SK-N-MC (cell line): ENCODE measurements around the gene TP53I11.

Experiments
- DNase-seq: peaks from one replicate; pipeline ENCODE4 v3.0.0-alpha.2; 2011; ENCODE audit warnings: low read depth, low spot score
- H3K27ac ChIP-seq: fragments of 200-600 bp; sonication (generic); 2 replicates; pipeline ENCODE4 v1.5.1; 2016; ENCODE audit warnings: mixed run types
- H3K36me3 ChIP-seq: fragments of 200-600 bp; sonication (generic); 2 replicates; pipeline ENCODE4 v1.6.1; 2017; ENCODE audit warnings: antibody characterized with exemption, low read length, mixed read lengths; ENCODE audit not compliant: insufficient read depth
- H3K4me3 ChIP-seq: fragments of 200-600 bp; sonication (generic); 2 replicates; pipeline ENCODE4 v1.5.1; 2016
- H3K9ac ChIP-seq: fragments of 200-600 bp; sonication (generic); 2 replicates; pipeline ENCODE4 v1.8.0; 2017; ENCODE audit warnings: mixed run types, mixed read lengths; ENCODE audit not compliant: insufficient read length
- H3K9me3 ChIP-seq: fragments of 200-600 bp; sonication (generic); 2 replicates; pipeline ENCODE4 v1.6.1; 2017; ENCODE audit warnings: low read depth, mild to moderate bottlenecking, antibody characterized with exemption, low read length, moderate library complexity, mixed read lengths
- EZH2 ChIP-seq: fragments of 200-600 bp; sonication (generic); IDR thresholded peaks from one replicate; pipeline ENCODE4 v1.6.1; 2017; ENCODE audit warnings: antibody characterized with exemption
- FOXP2 ChIP-seq: optimal IDR thresholded peaks from 2 replicates; pipeline ENCODE3; 2011; ENCODE audit warnings: mild to moderate bottlenecking, moderate library complexity; ENCODE audit not compliant: insufficient read depth; ENCODE audit errors: extremely low read length, control extremely low read depth
- POLR2AphosphoS5 ChIP-seq: IDR thresholded peaks from 2 replicates; pipeline ENCODE4 v1.6.1; 2012; ENCODE audit warnings: mild to moderate bottlenecking, low read depth, low read length, borderline replicate concordance

The TP53I11 gene

GRCh38 chr11:44955015-44955738 lies 4.5 kb upstream of the TP53I11 start:
- H3K27ac ChIP-seq: no peak overlapping the region
- H3K36me3 ChIP-seq: no peaks in the 10 kb centered on the region
- no peak overlapping the region for H3K9ac ChIP-seq
- DNase-seq: no peak
- TF ChIP-seq POLR2AphosphoS5 (no peak), EZH2 (no peak)
- H3K4me3 ChIP-seq: no peak overlapping the region
- no peaks in the 10 kb centered on the region for H3K9me3 ChIP-seq

- no peak overlapping the region for H3K4me3 ChIP-seq
- no peak for DNase-seq
- H3K9me3 ChIP-seq: no peaks in the 10 kb centered on the region
- no peak overlapping the region for H3K27ac ChIP-seq
- TF ChIP-seq FOXP2 (no peak), EZH2 (no peak), POLR2AphosphoS5 (no peak)
- no peak overlapping the region for H3K9ac ChIP-seq
- H3K36me3 ChIP-seq: no peaks in the 10 kb centered on the region
Measured at GRCh38 chr11:44954051-44954906, 3.6 kb upstream of the TP53I11 start.

- DNase-seq: no peak
- H3K4me3 ChIP-seq: no peak overlapping the region
- no peaks in the 10 kb centered on the region for H3K36me3 ChIP-seq
- no peak for TF ChIP-seq EZH2
- no peak for TF ChIP-seq POLR2AphosphoS5
- no peak for TF ChIP-seq FOXP2
- no peaks in the 10 kb centered on the region for H3K9me3 ChIP-seq
- no peak overlapping the region for H3K9ac ChIP-seq
- H3K27ac ChIP-seq: no peak overlapping the region
Measured at GRCh38 chr11:44952500-44953260, 2.0 kb upstream of the TP53I11 start.

GRCh38 chr11:44952082-44952481 lies 1.4 kb upstream of the TP53I11 start:
- Histone ChIP-seq H3K9ac (no peak overlapping the region), H3K9me3 (no peaks in the 10 kb centered on the region), H3K27ac (no peak overlapping the region), H3K4me3 (no peak overlapping the region), H3K36me3 (no peaks in the 10 kb centered on the region)
- DNase-seq: no peak
- no peak for TF ChIP-seq EZH2
- no peak for TF ChIP-seq FOXP2
- TF ChIP-seq POLR2AphosphoS5: no peak

- peak overlapping the region; percentile 79 for H3K4me3 ChIP-seq
- TF ChIP-seq FOXP2: no peak
- TF ChIP-seq POLR2AphosphoS5: no peak
- TF ChIP-seq EZH2: no peak
- no peaks in the 10 kb centered on the region for H3K36me3 ChIP-seq
- H3K9me3 ChIP-seq: no peaks in the 10 kb centered on the region
- H3K27ac ChIP-seq: no peak overlapping the region
- DNase-seq: no peak
- peak overlapping the region; percentile 70 for H3K9ac ChIP-seq
Measured at GRCh38 chr11:44950031-44950624, 555 bp downstream of the TP53I11 start.

GRCh38 chr11:44949160-44950030 lies 1.3 kb downstream of the TP53I11 start:
- Histone ChIP-seq H3K27ac (no peak overlapping the region), H3K9ac (peak overlapping the region; percentile 70), H3K4me3 (peak overlapping the region; percentile 79), H3K9me3 (no peaks in the 10 kb centered on the region), H3K36me3 (no peaks in the 10 kb centered on the region)
- no peak for DNase-seq
- TF ChIP-seq EZH2 (no peak), FOXP2 (no peak), POLR2AphosphoS5 (no peak)

GRCh38 chr11:44948155-44948554 lies 2.5 kb downstream of the TP53I11 start:
- Histone ChIP-seq H3K36me3 (no peaks in the 10 kb centered on the region), H3K9ac (no peak overlapping the region), H3K9me3 (no peaks in the 10 kb centered on the region), H3K4me3 (no peak overlapping the region), H3K27ac (no peak overlapping the region)
- DNase-seq: no peak
- no peak for TF ChIP-seq FOXP2
- TF ChIP-seq POLR2AphosphoS5: no peak
- TF ChIP-seq EZH2: no peak
